Epidermal melanocyte (primary cell): ENCODE measurements around the gene LLPH.
"Not testable (repeated sequence)": the region's sequence is repeated elsewhere in the genome, so short reads cannot be mapped to it uniquely, and the experiment has no call there.

Experiments
- DNase-seq: peaks from one replicate; pipeline ENCODE4 v3.0.0; 2011; ENCODE audit warnings: low spot score; ENCODE audit not compliant: insufficient read length

Gene LLPH

GRCh38 chr12:66130267-66131066, at the start of gene LLPH:
LLPH (minus strand) TSS chr12:66130750; CDS start chr12:66129106, 1,644 bp downstream.
- DNase-seq = peak; percentile 85

GRCh38 chr12:66176105-66176900, 45.8 kb upstream of the LLPH start:
- no peak for DNase-seq

DNA sequence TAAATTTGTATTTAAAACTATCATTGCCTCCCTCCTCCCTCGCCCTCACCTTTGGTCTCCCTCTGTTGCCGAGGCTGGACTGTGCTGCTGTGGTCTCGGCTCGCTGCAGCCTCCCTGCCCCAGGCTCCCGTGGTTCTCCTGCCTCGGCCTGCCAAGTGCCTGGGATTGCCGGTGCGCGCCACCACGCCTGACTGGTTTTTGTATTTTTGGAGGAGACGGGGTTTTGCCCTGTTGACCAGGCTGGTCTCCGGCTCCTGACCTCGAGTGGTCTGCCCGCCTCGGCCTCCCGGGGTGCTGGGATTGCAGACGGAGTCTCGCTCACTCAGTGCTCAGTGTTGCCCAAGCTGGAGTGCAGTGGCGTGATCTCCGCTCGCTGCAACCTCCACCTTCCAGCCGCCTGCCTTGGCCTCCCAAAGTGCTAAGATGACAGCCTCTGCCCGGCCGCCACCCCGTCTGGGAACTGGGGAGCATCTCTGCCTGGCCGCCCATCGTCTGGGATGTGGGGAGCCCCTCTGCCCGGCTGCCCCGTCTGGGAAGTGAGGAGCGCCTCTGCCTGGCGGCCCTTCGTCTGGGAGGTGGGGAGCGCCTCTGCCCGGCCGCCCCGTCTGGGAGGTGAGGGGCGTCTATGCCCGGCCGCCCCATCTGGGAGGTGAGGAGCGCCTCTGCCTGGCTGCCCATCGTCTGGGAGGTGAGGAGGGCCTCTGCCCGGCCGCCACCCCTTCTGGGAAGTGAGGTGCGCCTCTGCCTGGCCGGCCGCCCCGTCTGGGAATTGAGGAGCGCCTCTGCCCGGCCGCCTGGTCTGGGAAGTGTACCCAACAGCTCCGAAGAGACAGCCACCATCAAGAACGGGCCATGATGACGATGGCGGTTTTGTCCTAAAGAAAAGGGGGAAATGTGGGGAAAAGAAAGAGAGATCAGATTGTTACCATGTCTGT, 44.1 kb upstream of the LLPH start:
- DNase-seq = not testable (repeated sequence)

GRCh38 chr12:66170606-66171005, 40.1 kb upstream of the LLPH start:
- DNase-seq = no peak

- DNase-seq = peak; percentile 88
Observed at GRCh38 chr12:66169221-66170170, 38.9 kb upstream of the LLPH start, which contains the start of gene TMBIM4. TMBIM4 (minus strand) TSS chr12:66169996; CDS start chr12:66169951, 45 bp downstream.

DNA sequence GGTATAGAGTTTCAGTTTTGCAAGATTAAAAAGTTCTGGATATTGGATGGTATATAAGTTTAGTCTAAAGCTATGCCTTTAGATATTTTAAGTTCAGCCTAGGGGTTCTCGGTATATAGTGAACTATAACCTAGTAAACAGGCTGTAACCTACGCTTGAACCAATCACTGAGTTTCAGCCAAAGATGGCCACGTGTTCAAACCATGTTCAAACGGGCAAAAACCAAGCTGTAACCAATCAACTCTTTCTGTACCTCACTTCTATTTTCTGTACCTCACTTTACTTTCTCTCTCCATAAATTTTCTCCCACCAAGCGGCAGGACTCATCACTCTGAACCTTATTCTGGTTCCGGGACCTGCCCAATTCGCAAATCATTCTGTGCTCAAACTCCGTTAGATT, 37.9 kb upstream of the LLPH start:
- DNase-seq = no peak

DNA sequence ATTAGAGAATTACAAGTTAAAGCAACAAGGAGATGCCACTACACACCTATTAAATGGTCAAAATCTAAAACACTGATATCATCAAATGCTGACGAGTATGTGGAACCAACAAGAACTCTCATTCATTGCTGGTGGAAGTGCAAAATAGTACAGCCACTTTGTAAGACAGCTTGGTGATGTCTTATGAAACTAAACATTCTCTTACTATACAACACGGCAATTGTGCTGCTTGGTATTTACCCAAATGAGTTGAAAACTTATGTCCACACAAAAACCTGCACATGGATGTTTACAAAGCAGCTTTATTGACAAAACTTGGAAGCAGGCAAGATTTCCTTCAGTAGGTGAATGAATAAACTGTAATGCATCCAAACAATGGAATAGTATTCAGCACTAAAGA, 36.0 kb upstream of the LLPH start:
- DNase-seq = no peak

DNA sequence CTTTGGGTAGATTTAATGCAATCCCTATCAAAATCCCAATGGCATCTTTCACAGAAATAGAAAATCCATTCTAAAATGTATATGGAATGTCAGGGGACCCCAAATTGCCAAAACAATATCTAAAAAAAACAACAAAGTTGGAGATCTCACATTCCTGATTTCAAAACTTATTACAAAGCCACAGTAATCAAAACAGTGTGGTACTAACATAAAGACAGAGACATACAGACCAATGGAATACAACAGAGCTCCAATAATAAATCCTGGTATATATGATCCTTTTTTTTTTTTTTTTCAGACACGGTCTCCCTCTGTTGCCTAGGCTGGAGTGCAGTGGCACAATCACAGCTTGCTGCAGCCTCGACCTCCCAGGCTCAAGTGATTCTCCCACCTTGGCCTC, 34.6 kb upstream of the LLPH start:
- no peak for DNase-seq

GRCh38 chr12:66164349-66164821, 33.8 kb upstream of the LLPH start:
- DNase-seq = no peak

DNA sequence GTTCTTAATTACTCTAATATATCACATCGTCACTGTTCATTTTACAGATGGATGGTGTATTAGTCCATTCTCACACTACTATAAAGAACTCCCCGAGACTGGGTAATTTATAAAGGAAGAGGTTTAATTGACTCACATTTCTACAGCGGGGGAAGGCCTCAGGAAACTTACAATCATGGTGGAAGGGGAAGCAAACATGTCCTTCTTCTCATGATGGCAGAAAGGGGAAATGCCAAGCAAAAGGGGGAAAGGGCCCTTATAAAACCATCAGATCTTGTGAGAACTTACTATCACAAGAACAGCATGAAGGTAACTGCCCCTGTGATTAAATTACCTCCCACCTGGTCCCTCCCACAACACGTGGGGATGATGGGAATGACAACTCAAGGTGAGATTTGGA, 32.7 kb upstream of the LLPH start:
- no peak for DNase-seq

GRCh38 chr12:66162701-66163100, 32.2 kb upstream of the LLPH start:
- no peak for DNase-seq

GRCh38 chr12:66160704-66161103, 30.2 kb upstream of the LLPH start:
- DNase-seq = no peak

DNA sequence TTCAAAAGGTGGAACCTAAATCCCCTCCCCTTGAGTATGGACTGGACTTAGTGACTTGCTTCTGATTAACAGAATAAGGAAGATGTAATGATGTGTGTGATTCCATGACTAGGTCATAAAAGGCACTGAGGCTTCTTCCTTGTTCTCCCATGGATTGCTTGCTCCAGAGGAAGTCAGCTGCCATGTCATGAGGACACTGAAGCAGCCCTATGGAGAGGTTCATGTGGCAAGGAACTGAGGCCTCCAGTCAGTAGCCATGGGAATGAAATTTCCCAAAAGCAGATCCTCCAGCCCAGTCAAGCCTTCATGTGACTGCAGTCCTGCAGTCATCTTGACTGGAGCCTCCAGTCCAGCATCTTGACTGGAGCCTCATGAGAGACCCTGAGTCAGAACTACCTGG, 28.6 kb upstream of the LLPH start:
- DNase-seq = no peak

- DNase-seq = no peak
Observed at GRCh38 chr12:66156654-66157053, 26.1 kb upstream of the LLPH start.

GRCh38 chr12:66154776-66155175, 24.2 kb upstream of the LLPH start:
- DNase-seq = no peak

DNA sequence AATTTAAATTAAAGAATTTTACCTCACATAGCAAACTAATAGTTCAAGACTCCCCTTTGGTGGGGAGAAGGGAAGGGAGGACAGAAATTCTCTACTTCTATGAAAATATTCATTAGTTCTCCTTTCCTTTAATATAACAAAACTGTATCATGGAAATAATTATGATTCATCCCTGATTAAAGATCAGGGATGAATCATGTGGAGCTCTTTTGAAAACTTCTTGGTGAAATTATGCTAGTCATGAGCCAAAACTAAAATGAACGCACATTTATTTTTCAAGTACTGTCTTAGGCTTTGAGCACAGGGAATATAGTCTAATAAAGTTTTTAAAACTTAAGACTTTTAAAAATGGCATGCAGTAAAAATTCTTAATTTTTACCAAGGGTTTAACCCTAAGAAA, 22.2 kb upstream of the LLPH start:
- DNase-seq = no peak

- no peak for DNase-seq
Observed at GRCh38 chr12:66149702-66150398, 19.3 kb upstream of the LLPH start.

DNA sequence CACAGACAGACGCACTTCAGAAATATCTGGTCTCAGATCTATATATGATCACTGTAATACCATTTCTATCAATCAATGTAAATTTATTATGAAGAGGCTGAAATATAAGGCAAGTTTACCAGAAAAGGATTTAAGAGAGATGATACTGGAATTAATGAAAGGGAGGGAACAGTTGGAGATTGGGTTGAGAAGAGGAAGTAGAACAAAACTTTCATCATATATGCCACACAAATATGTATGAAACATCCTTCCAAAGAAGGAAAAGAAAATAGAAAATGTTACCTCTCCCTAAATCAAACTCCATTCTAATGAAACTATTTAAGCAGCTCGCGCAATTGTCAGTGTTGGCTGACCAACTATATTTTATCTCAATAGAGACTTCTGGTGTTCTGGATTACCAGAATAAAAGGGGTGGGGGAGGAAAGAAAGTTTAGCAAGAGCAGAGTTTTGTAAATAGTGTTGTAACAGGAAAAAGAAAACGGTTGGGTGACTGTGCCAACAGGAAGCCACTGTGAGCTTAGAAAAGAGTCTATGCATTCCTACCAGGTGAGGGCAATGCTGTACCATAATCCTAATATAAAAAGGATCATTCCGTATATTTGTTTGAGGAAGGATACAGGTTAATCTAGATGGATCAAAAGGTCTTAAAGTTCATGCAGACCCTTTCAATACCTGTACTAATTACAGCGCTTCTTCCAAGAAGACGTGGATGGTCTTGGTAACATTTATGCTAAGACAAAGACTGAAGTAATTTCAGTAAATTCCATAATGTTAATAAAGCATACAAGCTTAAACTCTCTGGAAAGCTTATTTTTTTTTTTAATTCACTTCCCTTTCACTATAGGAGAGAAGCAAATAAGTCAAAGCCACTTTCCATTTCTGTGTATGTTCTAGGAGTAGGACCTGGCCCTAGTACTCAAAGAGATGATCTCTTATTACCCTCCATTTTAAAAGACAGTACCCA, 14.5 kb upstream of the LLPH start:
- DNase-seq = no peak
